CD4-positive, alpha-beta T cell treated with Interleukin-2 at 100 ng/mL for 4 hours (primary cell): ENCODE results near the gene ADRA2B.
A peak's percentile ranks its signal among the peaks of the same experiment; 100 is the strongest.

Source experiments
- DNase-seq: peaks from one replicate; pipeline ENCODE4 v3.0.0-alpha.2; 2020; ENCODE audit warnings: low spot score

Gene ADRA2B

GRCh38 chr2:96137321-96138178, 21.2 kb upstream of the ADRA2B start:
- DNase-seq: no peak

DNA sequence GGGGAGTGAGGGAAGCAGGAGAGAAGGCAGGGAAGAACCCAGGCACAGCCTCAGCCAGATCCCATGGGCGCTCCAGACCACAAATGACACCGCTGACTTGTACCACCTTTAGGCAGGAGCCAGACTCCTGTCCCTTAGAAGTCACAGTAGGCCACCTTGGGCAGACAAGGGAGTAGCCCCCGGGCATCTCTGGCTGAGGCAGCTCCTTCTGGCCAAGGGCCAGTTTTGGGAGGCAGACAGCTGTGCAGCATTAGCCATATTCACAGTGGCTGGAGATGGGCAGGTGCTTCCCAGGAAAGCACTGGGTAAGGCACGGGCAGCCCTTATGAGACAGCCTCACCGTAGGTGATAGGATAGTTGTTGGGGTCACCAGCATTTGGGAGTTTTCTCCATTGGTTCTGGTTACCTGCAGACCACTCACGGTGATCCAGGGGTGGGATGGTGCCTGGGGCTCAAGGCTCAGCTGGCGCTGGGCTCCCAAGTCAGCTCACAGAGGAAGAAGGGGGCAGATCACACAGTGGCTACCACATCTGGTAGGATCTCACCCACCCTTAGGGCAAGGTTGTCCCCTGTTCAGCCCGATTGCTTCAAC, 19.9 kb upstream of the ADRA2B start:
- no peak for DNase-seq

DNA sequence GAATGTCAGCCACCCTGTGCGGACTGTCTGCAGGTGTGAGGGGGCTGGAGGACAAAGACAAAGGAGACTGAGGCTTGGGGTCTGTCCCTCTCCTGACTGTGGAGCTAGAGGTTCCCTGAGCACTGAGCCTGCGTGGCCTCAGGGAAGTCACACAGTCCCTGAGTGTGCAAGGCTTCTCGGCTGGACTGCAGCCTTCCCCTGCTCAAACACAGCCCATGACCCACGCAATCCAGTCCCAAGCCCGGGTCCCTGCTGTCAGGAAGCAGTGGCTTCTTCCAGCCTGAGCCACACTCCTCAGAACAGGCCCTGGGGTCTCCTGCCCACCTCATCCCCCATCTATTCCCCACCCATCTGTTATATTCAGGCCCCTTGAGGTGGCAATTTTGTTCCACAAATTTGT, 19.2 kb upstream of the ADRA2B start:
- DNase-seq: no peak

DNA sequence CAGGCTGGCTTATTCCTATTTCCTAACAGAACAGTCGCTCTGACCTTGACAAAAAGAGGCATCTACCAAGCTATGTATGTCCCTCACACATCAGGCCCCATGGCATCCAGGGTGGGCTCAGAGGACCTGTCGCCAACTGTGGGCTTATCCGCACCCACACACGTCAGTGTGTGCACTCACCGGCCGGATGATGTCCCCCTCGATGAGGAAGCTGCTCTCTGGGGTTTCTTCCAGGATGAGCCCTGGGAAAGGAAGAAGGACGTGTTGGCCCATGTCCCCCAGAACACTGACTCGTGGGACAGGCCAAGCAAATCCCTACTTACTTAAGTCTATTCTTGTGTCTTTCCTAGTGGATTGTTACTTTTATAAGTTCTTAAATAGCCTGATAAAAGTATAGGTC, 18.8 kb upstream of the ADRA2B start:
- DNase-seq: no peak

DNA sequence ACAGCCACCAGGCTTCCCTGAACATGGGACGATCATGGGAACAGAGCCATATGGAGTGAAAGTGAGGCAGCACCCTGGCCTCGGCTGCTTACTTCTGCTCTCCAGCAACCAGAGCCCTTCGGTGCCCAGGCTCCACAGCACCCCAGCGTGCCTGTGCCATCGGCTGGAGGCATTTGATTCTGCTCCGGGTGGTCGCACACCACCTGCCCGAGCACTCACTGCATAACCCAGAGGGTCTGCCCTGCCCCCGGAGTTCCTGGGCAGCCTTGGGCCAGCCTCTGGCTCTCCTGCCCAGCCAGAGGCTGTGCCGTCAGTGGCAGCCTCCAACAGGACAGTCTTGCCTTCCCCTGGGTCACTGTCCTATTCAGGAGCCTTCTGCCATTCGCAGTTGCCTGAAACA, 18.1 kb upstream of the ADRA2B start:
- no peak for DNase-seq

DNA sequence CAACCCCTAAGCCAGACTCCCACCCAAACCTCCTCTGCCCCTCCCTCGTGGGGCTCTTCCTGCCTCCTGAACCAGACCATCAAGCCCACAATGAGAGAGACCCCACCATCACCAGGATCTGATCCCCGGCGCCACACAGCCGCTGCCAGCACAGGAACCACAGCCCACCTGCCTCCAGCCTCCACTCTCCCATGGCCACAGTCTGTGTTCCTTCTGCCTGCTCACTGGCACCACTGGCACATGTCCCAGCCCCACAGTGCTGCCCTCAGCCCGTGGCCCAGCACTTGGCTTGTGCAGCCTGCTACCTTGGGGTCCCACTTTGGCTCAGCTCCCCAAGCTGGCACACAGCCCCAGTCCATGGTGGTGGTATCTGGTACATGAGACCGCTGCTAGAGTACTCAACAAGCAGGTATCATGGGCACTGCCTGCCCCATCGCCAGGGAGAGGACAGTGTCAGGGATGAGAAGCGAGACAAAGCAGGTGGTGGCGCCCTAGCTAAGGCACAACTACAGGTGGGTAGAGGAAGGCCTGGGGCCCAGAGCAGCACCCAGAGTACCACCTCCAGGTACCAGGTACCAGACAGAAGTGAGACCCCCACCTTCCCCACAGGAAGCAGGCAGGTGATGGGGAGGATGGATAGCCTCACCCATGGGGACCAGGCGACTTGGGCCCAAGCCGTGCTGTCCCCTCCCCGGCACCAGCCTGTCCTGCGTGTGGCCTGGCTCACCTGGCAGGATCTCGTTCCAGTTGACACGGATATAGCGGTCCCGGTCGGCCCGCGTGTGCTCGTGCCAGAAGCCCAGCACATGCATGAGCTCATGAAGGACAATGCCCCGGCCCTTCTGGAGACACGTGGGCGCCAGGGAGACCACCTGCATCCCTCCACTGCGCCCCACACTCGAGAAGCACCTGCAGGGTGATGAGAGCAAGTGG, 15.7 kb upstream of the ADRA2B start:
- no peak for DNase-seq

- DNase-seq: peak; percentile 40
Measured at GRCh38 chr2:96131152-96131812, 14.9 kb upstream of the ADRA2B start.

- DNase-seq: no peak
Measured at GRCh38 chr2:96130483-96130882, 14.1 kb upstream of the ADRA2B start.

DNA sequence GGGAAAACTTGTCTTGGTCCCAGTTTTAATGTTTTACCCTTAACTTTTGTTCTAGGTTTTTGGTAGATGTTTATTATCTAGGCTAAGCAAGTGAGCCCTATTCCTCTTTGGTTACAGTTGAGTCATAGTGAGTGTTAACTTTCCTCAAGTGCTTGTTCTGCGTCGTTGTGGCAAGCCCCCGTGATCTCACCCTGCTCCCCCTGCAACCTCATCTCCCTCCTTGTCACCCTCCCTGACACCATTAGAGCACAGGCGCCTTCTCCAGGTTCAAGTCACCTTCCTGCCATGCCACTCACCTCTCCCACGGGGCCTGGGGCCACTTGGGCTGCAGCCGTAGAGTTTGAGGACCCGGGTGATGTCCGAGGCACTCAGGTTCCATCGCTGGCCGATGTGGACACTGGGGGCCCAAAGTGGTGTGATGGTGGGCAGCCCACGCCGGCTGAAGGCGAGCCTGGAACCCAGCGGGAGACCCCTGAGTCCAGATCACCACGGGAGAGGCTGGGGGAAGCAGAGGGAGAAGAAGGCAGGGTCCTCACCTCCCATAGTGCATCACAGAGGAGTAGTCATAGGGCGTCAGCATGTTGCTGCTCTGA, 13.3 kb upstream of the ADRA2B start:
- DNase-seq: no peak

GRCh38 chr2:96128456-96128855, 12.1 kb upstream of the ADRA2B start:
- DNase-seq: no peak

- no peak for DNase-seq
Measured at GRCh38 chr2:96124406-96125265, 8.3 kb upstream of the ADRA2B start.

- DNase-seq: no peak
Measured at GRCh38 chr2:96123936-96124335, 7.6 kb upstream of the ADRA2B start.

GRCh38 chr2:96123290-96123689, 6.9 kb upstream of the ADRA2B start:
- DNase-seq: no peak

DNA sequence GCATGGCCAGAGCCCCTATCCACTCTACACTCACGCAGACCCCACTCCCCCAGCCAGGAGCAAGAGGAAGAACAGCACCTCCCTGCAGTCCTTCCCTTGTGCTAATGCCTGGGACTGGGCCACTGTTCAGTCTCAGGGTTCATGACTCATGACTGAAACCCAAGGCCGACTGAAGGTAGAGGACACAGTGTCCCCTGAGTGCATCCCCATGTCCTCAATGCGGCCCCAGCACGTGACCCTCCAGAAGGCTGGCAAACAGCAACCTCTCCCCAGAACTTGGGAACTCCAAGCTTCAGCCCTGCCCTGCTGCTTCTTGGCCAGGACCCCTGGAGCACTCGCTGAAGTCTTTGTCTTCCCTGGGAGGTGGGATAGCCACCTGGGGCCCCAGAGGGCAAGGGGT, 6.0 kb upstream of the ADRA2B start:
- DNase-seq: no peak

DNA sequence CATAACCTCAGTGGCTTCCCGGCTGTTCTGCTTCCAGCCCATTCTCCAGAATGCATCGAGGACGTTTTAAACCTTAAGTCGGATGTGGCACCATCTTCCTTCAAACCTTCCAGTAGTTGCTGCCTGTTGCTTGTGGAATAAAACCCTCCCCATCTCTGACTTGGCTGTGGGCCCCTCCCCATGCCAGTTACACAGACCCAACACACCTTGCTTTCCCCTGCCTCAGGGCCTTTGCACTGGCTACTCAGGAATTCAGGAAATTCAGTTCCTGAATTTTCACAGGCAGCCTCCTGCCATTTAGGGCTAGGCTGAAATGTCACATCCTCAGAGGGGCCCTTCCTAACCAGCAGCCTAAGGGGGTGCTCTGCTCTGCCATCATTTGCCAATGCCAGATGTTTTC, 5.0 kb upstream of the ADRA2B start:
- DNase-seq: no peak

- DNase-seq: no peak
Measured at GRCh38 chr2:96120991-96121390, 4.6 kb upstream of the ADRA2B start.

GRCh38 chr2:96120091-96120720, 3.8 kb upstream of the ADRA2B start:
- DNase-seq: no peak

- DNase-seq: no peak
Measured at GRCh38 chr2:96119389-96119751, 3.0 kb upstream of the ADRA2B start.

DNA sequence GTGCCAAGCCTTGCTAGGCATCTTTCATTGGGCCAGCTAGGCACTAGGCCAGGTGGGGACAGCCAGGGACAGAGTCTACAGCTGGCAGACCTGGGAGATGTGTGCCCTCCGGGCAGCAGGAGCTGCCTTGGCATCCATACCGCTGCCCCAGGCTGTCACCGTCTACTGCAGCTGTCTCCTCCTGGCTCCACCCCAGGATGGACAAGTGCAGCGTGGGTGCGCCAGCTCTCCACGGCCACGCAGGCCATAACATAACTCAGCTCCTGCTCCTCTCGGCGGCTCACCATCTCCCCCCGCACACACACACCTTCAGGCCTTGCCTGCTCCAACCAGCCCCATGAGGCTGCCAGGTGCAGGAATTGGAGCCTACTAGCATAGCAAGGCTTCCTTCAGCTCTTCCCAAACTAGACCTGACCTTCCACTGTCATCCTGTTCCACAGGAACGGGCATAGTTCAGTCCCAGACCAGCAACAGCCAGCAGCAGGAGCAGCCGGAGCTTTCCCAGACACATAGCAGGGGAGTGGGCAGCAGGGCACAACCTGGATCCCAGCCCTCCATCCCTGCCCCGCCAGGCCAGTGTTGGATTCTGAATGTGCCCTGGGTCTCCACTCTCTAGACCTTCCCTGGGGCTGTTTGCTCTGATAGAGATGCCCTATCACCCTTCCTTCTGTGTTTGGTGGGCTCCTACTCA, 2.5 kb upstream of the ADRA2B start:
- no peak for DNase-seq
